GM19043 (cell line): ENCODE results near the gene AZU1.
"Not testable (repeated sequence)": the region's sequence is repeated elsewhere in the genome, so short reads cannot be mapped to it uniquely, and the experiment has no call there.

Experiments
- ATAC-seq: cut with Tn5 transposase; IDR thresholded peaks from one replicate; pipeline ENCODE4 v1.9.1; 2021; ENCODE audit warnings: low read depth; ENCODE audit not compliant: unreplicated experiment

The AZU1 gene

GRCh38 chr19:824885-825284, 2.8 kb upstream of the AZU1 start:
- ATAC-seq, result no peak

DNA sequence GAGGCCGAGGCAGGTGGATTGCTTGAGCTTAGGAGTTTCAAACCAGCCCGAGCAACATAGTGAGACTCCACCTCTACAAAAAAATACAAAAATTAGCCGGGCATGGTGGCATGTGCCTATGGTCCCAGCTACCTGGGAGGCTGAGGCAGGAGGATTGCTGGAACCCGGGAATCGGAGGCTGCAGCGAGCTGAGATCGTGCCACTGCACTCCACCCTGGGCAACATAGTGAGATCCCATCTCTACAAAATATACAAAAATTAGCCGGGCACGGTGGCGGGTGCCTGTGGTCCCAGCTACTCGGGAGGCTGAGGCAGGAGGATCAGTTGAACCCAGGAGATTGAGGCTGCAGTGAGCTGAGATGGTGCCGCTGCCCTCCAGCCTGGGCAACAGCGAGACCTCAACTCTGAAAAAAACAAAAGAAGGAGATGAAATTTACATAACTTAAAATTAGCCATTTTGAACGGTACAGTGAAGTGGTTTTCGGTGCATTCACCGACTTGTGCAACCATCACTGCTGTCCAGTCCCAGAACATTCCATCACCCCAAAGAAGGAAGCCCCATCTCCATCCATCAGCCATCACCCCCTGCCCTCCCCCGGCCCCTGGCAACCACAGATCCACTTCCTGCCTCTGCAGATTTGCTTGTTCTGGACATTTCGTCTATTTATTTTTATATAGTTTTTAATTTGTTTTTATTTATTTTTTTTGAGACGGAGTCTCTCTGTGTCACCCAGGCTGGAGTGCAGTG, 1.6 kb upstream of the AZU1 start:
- no peak for ATAC-seq

- ATAC-seq, result no peak
Observed at GRCh38 chr19:827314-827709, 325 bp upstream of the AZU1 start.

DNA sequence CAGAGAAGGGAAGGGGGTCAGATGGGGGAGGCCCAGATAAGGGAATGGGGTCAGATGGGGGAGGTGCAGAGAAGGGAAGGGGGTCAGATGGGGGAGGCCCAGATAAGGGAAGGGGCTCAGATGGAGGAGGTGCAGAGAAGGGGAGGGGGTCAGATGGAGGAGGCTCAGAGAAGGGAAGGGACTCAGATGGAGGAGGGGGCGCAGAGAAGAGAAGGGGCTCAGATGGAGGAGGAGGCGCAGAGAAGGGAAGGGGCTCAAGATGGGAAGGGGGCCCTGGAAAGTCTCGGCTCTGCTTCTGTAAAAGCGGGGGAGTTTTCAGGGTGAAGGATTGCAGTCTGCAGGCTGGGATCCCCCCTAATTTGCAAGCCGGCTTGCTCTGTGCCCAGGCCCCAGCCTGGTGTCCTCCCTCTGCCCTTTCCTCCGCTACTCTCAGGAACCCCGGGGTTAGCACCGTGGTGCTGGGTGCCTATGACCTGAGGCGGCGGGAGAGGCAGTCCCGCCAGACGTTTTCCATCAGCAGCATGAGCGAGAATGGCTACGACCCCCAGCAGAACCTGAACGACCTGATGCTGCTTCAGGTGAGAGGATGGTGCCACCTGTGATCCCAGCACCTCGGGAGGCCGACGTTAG, 1.6 kb downstream of the AZU1 start:
- ATAC-seq, result no peak

DNA sequence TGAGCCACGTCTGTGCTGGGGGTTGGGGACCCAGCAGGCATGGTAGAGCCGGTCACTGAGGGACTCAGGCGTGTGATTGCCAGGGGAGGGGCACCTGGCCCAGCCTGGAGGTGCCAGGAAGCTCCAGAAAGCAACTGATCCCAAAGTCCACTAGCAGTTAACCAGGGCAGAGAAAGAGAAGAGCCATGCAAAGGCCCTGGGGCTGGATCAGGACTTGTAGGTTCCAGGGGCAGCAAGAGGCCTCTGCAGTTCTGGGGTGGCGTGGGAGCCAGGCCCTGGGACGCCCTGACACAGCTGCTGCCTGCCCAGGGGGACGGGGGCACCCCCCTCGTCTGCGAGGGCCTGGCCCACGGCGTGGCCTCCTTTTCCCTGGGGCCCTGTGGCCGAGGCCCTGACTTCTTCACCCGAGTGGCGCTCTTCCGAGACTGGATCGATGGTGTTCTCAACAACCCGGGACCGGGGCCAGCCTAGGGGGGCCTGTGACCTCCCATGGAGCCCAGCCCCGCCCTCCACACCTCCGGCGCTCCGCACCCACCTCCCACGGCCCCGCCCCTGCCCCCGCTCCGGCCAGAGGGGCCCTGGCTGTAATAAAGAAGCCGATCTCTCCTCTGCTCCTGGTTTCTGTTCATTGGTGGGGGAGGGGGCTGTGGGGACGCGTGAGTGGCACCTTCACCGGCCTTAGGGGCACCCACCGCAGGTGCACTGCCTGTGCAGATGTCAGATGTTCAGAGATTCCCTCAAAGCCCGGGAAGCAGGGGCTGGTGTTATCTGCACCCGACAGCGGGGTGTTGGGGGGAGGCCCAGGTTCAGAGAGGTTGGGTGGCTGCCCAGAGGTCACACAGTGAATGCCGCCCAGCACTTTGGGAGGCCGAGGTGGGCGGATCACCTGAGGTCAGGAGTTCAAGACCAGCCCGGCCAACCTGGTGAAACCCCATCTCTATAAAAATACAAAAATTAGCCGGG, 4.1 kb downstream of the AZU1 start:
- no peak for ATAC-seq

DNA sequence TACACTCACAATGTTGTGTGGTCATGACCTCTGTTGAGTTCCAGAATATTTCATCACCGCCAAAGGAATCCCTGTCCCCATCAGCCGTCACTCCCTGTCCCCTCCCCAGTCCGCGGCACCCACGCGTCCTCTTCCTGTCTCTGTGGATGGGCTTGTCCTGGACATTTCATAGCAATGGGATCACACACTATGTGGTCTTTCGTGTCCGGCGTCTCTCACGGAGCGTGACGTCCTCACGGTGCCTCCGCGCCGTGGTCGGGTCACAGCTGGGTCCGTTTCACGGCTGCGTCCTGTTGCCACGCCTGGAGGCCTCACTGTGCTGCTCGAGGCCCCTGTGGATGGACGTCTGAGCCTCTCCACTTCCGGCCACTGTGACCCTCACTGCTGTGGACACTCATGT, 6.6 kb downstream of the AZU1 start:
- ATAC-seq, result no peak

GRCh38 chr19:835210-835810, 7.7 kb downstream of the AZU1 start:
- no peak for ATAC-seq

GRCh38 chr19:840519-841206, 13.0 kb downstream of the AZU1 start, which contains the start of gene PRTN3:
Gene PRTN3 (plus strand): TSS chr19:840999. CDS start chr19:841009, 10 bp downstream.
- no peak for ATAC-seq

DNA sequence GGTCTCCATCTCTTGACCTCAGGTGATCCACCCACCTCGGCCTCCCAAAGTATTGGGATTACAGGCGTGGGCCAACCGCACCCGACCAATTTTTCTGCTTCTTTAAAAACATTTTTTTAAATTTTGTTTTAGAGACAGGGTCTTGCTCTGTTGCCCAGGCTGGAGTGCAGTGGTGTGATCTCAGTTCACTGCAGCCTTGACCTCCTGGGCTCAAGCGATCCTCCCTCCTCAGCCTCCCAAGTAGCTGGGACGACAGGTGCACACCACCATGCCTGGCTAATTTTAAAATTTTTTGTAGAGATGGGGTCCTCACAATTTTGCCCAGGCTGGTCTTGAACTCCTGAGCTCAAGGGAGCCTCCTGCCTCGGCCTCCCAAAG, 15.2 kb downstream of the AZU1 start:
- ATAC-seq, result not testable (repeated sequence)

GRCh38 chr19:843180-843835, 15.7 kb downstream of the AZU1 start:
- ATAC-seq, result no peak

- no peak for ATAC-seq
Observed at GRCh38 chr19:843836-844545, 16.4 kb downstream of the AZU1 start.

DNA sequence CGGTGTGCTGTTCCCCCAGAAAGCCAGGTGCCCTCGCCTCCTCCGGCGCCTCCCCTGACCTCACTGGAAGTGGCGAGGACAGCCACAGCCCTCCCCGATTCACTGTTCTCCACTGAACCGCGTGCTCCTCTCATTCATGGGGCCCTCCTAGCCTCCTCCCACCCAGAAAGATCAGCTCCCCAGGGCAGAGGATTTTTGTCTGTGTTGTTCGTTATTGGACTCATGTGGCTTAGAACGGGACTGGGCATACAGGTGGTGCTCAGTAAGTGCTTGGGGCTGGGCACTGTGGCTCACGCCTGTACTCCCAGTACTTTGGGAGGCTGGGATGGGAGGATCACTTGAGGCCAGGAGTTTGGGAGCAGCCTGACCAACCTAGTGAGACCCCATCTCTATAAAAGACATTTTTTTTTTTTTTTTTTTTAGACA, 16.9 kb downstream of the AZU1 start:
- ATAC-seq, result no peak

GRCh38 chr19:845707-846521, 18.3 kb downstream of the AZU1 start:
- no peak for ATAC-seq

- no peak for ATAC-seq
Observed at GRCh38 chr19:848386-848921, 20.8 kb downstream of the AZU1 start.

DNA sequence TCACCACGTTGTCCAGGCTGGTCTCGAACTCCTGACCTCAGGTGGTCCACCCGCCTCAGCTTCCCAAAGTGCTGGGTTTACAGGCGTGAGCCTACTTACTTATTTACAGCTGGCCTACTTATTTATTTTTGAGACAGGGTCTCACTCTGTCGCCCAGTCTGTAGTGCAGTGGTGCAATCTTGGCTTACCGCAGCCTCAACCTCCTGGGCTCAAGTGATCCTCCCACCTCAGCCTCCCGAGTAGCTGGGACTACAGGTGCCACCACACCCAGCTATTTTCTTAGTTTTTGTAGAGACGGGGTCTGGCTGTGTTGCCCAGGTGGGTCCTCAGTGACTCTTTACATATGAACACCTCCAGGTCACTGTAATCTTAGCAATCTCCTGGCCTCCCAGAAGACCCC, 21.6 kb downstream of the AZU1 start:
- not testable (repeated sequence) for ATAC-seq

DNA sequence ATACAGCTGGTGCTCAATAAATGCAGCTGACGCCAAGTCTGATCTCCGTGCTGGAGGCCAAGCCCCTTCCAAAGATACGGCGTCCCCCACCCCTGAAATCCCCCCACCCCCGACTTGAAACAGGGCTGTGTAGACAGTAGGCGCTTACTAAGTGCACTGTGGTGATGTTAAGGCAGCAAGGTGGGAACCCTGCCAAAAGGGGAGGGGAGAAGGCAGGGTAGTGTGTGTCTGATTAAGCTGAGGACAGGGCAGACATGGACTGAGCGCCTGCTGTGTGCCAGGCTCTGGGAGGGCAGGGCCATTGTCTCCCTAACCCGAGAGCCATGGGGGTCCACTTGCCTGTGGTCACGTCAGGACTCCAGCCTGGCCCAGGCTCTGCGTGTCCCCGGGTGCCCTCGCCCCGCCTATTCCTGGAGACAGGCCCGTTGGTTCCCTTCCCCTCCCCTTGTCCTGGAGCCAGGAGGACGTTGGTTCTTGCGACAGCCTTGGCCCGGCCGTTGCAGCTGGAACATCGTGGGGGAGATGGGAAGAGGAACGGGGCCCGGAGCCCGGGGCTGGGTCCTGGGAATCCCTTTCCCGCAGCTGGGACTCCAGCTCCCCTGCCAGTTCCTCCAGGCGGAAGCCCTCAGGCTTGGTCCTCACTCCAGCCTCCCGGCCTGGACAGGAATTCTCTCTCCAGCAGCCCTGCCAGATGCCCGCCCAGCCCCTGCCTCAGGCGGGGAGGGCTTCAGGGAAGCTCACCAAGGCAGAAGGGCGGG, 22.8 kb downstream of the AZU1 start:
- no peak for ATAC-seq

DNA sequence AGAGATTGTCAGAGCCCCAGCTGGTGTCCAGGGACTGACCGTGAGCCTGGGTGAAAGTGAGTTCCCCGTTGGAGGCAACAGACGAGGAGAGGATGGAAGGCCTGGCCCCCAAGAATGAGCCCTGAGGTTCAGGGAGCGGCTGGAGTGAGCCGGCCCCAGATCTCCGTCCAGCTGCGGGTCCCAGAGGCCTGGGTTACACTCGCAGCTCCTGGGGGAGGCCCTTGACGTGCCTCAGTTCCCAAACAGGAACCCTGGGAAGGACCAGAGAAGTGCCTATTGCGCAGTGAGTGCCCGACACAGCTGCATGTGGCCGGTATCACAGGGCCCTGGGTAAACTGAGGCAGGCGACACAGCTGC, 23.3 kb downstream of the AZU1 start:
- no peak for ATAC-seq
